IPS-NIHi7 (cell line): ENCODE data around the gene OCRL.
A peak's percentile ranks its signal among the peaks of the same experiment; 100 is the strongest.

Source experiments
- DNase-seq: peaks from one replicate; pipeline ENCODE4 v3.0.0; 2012; ENCODE audit warnings: mixed read lengths; ENCODE audit errors: extremely low spot score

Gene OCRL

DNA sequence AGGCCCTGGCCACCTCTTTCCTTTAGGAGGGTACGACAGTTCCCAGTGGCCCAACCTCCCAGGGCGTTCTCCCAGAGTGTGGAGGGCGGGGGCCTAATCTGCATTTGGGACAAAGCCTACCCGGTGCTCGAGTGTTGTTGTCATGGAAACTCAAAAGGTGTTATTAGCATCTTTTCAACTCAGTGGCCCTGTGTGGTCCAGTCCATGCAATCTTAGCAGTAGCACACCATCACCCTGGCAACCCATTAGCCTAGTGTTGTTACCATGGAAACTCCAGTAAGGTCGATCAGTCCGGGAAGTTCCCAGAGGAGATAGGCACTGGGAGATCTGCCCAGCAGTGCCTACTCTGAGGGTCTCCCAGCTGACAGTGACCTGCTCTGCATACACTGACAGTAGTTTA, 94.5 kb downstream of the OCRL start:
- DNase-seq = peak; percentile 41

DNA sequence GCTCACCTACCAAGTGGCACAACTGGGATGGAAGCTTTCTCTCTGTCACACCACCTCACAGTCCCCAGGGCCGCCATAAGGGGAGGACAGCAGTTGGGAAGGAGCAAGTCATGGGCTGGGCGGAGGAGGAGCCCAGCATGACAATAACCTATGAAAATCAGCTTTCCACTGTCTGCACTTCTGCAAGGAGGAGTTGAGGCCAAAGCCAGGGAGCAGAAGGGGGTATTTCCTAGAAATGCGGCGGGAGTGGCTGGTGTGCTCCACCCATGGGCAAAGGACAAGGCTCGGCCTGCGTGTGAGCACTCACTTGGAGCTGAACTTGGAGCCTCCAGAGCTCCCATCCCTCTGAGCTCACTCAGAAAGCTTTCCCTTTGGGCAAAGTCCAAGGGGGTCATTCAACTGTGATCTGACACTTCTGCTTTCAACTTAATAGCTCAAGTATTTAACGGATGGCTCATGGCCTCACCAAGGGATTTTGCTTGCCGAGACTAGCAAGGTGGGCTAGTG, 96.2 kb downstream of the OCRL start:
- DNase-seq = no peak

DNA sequence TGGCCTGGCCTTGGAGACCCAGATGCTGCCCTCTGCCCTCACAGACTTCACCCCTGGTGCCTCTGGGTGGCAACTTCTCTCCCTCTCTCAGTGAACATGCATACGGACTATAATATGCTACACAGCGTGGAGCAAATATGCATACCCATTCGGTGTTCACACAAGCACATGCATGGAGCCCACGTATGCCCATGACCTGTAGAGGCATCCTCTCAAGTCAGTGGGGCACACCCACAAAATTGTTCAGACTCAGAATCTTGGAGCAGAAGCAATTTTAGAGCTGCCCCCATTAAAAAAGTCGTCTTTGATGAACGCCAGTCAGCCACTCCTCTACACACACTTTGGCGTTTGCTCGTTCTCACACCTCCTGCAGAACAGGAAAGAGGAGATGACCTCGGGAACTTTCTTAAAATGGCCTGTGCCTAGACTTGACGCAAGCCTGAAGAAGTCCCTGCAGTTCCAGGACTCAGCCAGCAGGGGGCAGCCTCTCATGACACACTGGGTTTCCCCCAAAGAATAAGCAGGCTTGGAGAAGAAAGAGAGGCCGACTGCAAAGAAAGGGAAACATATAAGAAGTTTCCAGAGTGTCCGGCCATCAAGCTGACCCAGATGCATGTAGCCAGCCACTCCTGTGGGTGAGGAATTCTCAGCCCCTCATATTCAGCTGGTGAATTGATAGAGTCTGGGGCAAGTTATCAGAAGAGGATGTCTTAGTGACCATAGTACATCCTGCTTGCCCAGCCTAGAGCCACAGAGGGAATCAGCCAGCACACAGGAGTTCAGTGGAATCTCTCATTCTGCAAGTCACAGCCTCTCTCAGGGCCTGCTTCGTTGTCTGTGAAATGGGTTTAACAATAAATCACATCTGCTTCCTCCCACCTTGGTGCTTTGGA, 97.4 kb downstream of the OCRL start:
- peak; percentile 84 for DNase-seq

DNA sequence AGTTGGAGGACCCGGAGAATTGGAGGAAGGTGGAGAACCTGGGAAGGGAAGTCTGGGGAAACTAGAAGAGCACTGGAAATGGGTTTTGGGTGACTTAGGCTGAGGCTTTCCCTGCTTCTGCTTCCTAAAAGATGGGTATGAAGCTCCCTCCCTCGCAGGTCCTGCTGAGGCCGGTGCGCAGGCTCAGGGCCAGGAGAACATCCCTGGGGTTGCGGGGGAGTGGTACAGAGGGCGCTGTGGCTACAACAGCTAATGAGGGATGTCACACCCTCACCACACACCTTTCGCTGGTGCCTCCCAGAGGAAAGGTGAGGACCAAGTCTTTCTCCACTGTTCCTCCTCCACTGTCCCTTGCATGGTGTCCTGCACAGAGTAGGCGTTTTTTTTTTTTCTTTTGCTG, 98.9 kb downstream of the OCRL start:
- peak; percentile 74 for DNase-seq

DNA sequence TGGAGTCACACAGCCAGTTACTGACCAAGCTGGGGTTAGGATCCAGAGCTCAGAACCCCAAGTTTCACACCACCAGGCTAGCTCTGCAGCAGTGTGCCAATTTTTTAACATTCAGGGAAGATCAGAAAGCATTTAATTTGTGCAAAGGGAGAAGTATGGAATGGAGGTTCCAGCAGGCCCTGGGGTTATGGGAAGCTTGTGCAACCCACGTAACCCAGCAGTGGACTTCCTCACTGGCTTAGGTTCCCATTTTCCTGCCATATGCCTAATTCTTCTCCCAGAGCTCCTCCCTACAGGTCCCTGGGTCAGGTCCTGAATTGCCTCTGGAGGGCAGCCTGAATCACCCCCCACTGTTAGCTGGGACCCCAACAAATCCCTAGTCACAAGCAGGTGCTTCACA, 100.7 kb downstream of the OCRL start:
- DNase-seq = no peak

DNA sequence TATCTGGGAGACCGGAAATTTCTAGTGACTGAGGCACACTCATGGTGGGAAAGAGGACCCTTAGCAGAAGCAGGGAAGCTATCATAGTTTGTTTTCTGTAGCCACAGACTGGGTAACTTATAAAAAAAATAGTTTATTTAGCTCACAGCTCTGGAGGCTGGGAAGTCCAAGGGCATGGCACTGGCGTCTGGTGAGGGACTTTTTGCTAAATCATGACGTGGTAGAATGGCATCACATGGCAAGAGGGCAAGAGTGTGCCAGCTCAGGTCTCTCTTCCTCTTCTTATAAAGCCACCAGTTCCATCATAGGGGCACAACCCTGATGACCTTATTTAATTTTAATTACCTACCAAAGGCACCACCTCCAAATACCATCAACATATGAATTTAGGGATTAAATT, 101.4 kb downstream of the OCRL start:
- no peak for DNase-seq

DNA sequence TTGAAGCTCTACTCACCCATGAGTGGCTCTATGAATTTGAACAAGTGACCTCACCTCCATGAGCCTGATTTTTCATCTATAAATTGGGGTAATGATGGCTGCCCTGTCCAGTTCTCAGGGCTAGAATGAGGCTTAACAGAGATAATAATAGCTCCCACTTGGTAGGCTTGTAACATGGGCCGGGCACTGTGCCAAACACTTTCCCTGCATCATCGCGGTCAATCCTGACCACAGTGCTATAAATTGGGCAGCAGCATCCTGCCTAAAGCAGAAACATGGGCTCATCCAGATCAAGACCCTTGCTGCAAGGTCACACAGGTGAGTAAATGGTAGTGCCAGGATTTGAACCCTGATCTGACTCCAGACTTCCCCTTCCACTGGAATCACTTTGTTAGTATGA, 101.9 kb downstream of the OCRL start:
- no peak for DNase-seq
